MCF 10A (cell line): ENCODE measurements around the gene SGCD. TPM values are rescaled to one million over a fixed set of nuclear protein-coding genes. Genes with fewer than 3 reads are reported as not detected.

ENCODE experiments used
- BruUV-seq: library from RNA; stranded (reverse); fragments of 400-500 nt; replicated peaks from 2 replicates; lab custom pipeline; 2021; lab: Mats Ljungman, UMichigan
- CTCF ChIA-PET: fragments of 300-600 bp; sonication (Branson Sonifier 250); formaldehyde crosslinking; extraction: SDS; loops from one replicate; lab custom pipeline; 2021; ENCODE audit warnings: antibody characterized with exemption, inconsistent platforms; lab: Yijun Ruan, JAX
- POLR2A ChIA-PET: fragments of 300-600, 350-650 bp; sonication (Branson Sonifier 250); formaldehyde crosslinking; extraction: SDS; loops from one replicate; lab custom pipeline; 2020; ENCODE audit warnings: antibody characterized with exemption, inconsistent platforms; lab: Yijun Ruan, JAX
- DNase-seq: peaks from one replicate; pipeline ENCODE4 v3.0.0-alpha.2; 2018; ENCODE audit not compliant: unreplicated experiment
- H3K27ac Mint-ChIP-seq: one replicate; pipeline ENCODE4 v1.8.0; 2022; ENCODE audit warnings: mild to moderate bottlenecking, low read depth, mixed read lengths; ENCODE audit not compliant: unreplicated experiment
- H3K27me3 Mint-ChIP-seq: one replicate; pipeline ENCODE4 v1.8.0; 2022; ENCODE audit warnings: mixed read lengths; ENCODE audit not compliant: insufficient read depth, unreplicated experiment
- H3K36me3 Mint-ChIP-seq: one replicate; pipeline ENCODE4 v1.8.0; 2022; ENCODE audit warnings: mild to moderate bottlenecking, moderate library complexity, mixed read lengths; ENCODE audit not compliant: insufficient read depth, unreplicated experiment
- H3K4me1 Mint-ChIP-seq: one replicate; pipeline ENCODE4 v1.8.0; 2022; ENCODE audit warnings: mixed read lengths; ENCODE audit not compliant: insufficient read depth, unreplicated experiment
- H3K4me3 Mint-ChIP-seq: one replicate; pipeline ENCODE4 v1.8.0; 2022; ENCODE audit warnings: mild to moderate bottlenecking, moderate library complexity, mixed read lengths; ENCODE audit not compliant: unreplicated experiment
- H3K9me3 Mint-ChIP-seq: one replicate; pipeline ENCODE4 v1.8.0; 2022; ENCODE audit warnings: mixed read lengths; ENCODE audit not compliant: unreplicated experiment
- intact Hi-C: fragments of 100-400 bp; cut with micrococcal nuclease; formaldehyde crosslinking; loops from 2 replicates; pipeline ENCODE4 v1.14.1; 2022
- total RNA-seq: library from RNA; stranded (reverse); gene quantifications from 2 replicates; pipeline ENCODE4 v1.2.3, GENCODE V29; 2022
- TF ChIP-seq, protein P1 (sequence below): fragments of 200-600 bp; IDR thresholded peaks from one replicate; pipeline ENCODE4 v1.8.0; 2022; ENCODE audit warnings: antibody characterized with exemption, mild to moderate bottlenecking; ENCODE audit not compliant: unreplicated experiment

SGCD gene
- total RNA-seq, 1 experiment from 2014 or later: 0.14 TPM

DNA sequence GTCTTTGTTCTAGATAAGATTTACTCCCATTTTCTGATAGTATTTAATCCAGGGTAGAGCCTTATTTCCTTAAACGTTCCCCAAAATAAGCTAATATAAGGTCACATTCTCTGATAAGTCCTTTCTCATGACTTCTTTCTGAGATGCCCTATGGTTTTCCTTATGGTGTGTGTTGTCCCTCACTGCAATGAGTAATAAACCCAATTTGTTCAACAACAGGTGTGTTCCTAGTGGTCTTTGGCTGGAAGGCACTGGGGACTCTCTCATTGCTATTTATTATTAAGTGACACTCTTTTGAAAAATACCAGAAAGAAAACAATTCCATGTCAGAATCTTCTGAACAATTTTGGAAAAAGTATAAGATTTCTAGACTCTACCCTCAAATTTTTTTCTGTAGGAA is 266.6 kb downstream of the SGCD start:
- Mint-ChIP-seq H3K36me3 (no peaks in the 10 kb centered on the region), H3K4me3 (no peak overlapping the region), H3K4me1 (peaks cover 7% of the 10 kb centered on the region), H3K27me3 (no peaks in the 10 kb centered on the region), H3K9me3 (no peaks in the 10 kb centered on the region), H3K27ac (no peak overlapping the region)
- POLR2A ChIA-PET: no interaction called here
- CTCF ChIA-PET: interaction anchor here (0.7 kb wide), 1 partner anchor 21 kb away, joined by 3 read pairs; no protein-coding TSS in a partner anchor
- TF ChIP-seq, protein P1, sequence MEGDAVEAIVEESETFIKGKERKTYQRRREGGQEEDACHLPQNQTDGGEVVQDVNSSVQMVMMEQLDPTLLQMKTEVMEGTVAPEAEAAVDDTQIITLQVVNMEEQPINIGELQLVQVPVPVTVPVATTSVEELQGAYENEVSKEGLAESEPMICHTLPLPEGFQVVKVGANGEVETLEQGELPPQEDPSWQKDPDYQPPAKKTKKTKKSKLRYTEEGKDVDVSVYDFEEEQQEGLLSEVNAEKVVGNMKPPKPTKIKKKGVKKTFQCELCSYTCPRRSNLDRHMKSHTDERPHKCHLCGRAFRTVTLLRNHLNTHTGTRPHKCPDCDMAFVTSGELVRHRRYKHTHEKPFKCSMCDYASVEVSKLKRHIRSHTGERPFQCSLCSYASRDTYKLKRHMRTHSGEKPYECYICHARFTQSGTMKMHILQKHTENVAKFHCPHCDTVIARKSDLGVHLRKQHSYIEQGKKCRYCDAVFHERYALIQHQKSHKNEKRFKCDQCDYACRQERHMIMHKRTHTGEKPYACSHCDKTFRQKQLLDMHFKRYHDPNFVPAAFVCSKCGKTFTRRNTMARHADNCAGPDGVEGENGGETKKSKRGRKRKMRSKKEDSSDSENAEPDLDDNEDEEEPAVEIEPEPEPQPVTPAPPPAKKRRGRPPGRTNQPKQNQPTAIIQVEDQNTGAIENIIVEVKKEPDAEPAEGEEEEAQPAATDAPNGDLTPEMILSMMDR: no peak
- intact Hi-C loops: no loop called here
- BruUV-seq: no TSS peak
- no peak for DNase-seq

- no peak for DNase-seq
- Mint-ChIP-seq H3K4me1 (peaks cover 6% of the 10 kb centered on the region), H3K27ac (no peak overlapping the region), H3K27me3 (no peaks in the 10 kb centered on the region), H3K36me3 (no peaks in the 10 kb centered on the region), H3K9me3 (no peaks in the 10 kb centered on the region), H3K4me3 (no peak overlapping the region)
- no TSS peak for BruUV-seq
- ChIA-PET POLR2A (interaction anchor here (0.6 kb wide), 1 partner anchor 293 kb away, joined by 3 read pairs; no protein-coding TSS in a partner anchor), CTCF (interaction anchor here (0.6 to 0.7 kb wide), 5 partner anchors 57 to 572 kb away, joined by 3 to 5 read pairs (median 3); no protein-coding TSS in a partner anchor)
- intact Hi-C loops: no loop called here
- TF ChIP-seq, protein P1: no peak
Measured at GRCh38 chr5:156594406-156594805, 267.4 kb downstream of the SGCD start.

- POLR2A ChIA-PET: interaction anchor here (0.7 kb wide), 1 partner anchor 9 kb away, joined by 3 read pairs; no protein-coding TSS in a partner anchor
- Mint-ChIP-seq H3K36me3 (no peaks in the 10 kb centered on the region), H3K27me3 (no peaks in the 10 kb centered on the region), H3K27ac (no peak overlapping the region), H3K9me3 (no peaks in the 10 kb centered on the region), H3K4me1 (peaks cover 6% of the 10 kb centered on the region), H3K4me3 (no peak overlapping the region)
- CTCF ChIA-PET: interaction anchor here (0.5 to 0.6 kb wide), 2 partner anchors 36 to 723 kb away, joined by 3 read pairs; no protein-coding TSS in a partner anchor
- BruUV-seq: no TSS peak
- TF ChIP-seq, protein P1: no peak
- intact Hi-C loops: no loop called here
- DNase-seq: no peak
Measured at GRCh38 chr5:156595132-156595787, 268.3 kb downstream of the SGCD start.

- peaks cover 17% of the 10 kb centered on the region for H3K9me3 Mint-ChIP-seq
- CTCF ChIA-PET: interaction anchor here (0.6 kb wide), 2 partner anchors 89 to 110 kb away, joined by 3 read pairs; no protein-coding TSS in a partner anchor
- DNase-seq: no peak
- H3K4me1 Mint-ChIP-seq: peaks cover 6% of the 10 kb centered on the region
- no peak overlapping the region for H3K27ac Mint-ChIP-seq
- no peaks in the 10 kb centered on the region for H3K27me3 Mint-ChIP-seq
- TF ChIP-seq, protein P1: no peak
- intact Hi-C loops: no loop called here
- POLR2A ChIA-PET: no interaction called here
- H3K36me3 Mint-ChIP-seq: no peaks in the 10 kb centered on the region
- H3K4me3 Mint-ChIP-seq: no peak overlapping the region
- no TSS peak for BruUV-seq
Measured at GRCh38 chr5:156597276-156597675, 270.3 kb downstream of the SGCD start.
